Effector memory CD4-positive, alpha-beta T cell (primary cell): ENCODE data around the gene LIME1.

Source experiments
- DNase-seq, 3 donors: peaks; one replicate each; pipeline ENCODE4 v3.0.0-alpha.2; 2020
- H3K27ac ChIP-seq: 2 replicates; pipeline ENCODE4 v1.7.0; 2013; ENCODE audit warnings: mild to moderate bottlenecking, low read length, moderate library complexity; ENCODE audit not compliant: insufficient read depth, poor library complexity, severe bottlenecking
- H3K27me3 ChIP-seq: replicated peaks from 2 replicates; pipeline ENCODE4 v1.7.0; 2013; ENCODE audit warnings: mild to moderate bottlenecking, low read length; ENCODE audit not compliant: insufficient read depth, control insufficient read depth, poor library complexity, severe bottlenecking
- H3K36me3 ChIP-seq: 2 replicates; pipeline ENCODE4 v1.7.0; 2013; ENCODE audit warnings: mild to moderate bottlenecking, low read length, moderate library complexity; ENCODE audit not compliant: control insufficient read depth, insufficient read depth
- H3K4me1 ChIP-seq: 2 replicates; pipeline ENCODE4 v1.7.0; 2013; ENCODE audit warnings: low read length, mild to moderate bottlenecking; ENCODE audit not compliant: control insufficient read depth, insufficient read depth, poor library complexity, severe bottlenecking
- H3K4me3 ChIP-seq: 2 replicates; pipeline ENCODE4 v1.7.0; 2013; ENCODE audit warnings: low read length, low read depth, mild to moderate bottlenecking; ENCODE audit not compliant: insufficient read depth, poor library complexity, severe bottlenecking
- H3K9me3 ChIP-seq: 2 replicates; pipeline ENCODE4 v1.7.0; 2013; ENCODE audit warnings: mild to moderate bottlenecking, low read length, moderate library complexity; ENCODE audit not compliant: control insufficient read depth

Gene LIME1

GRCh38 chr20:63692436-63693082 is 43.9 kb upstream of the LIME1 start:
- DNase-seq: no peak
- Histone ChIP-seq H3K4me3 (no peak overlapping the region), H3K27me3 (no peaks in the 10 kb centered on the region), H3K4me1 (peaks cover 19% of the 10 kb centered on the region), H3K36me3 (peaks cover 8% of the 10 kb centered on the region), H3K27ac (no peak overlapping the region), H3K9me3 (no peaks in the 10 kb centered on the region)

- Histone ChIP-seq H3K27me3 (no peaks in the 10 kb centered on the region), H3K27ac (no peak overlapping the region), H3K9me3 (no peaks in the 10 kb centered on the region), H3K4me3 (no peak overlapping the region), H3K4me1 (peaks cover 16% of the 10 kb centered on the region), H3K36me3 (peaks cover 8% of the 10 kb centered on the region)
- DNase-seq: no peak
These were observed 43.3 kb upstream of the LIME1 start for GRCh38 chr20:63693083-63693732.

GRCh38 chr20:63693733-63694583 is 42.5 kb upstream of the LIME1 start:
- H3K36me3 ChIP-seq: peaks cover 8% of the 10 kb centered on the region
- no peak overlapping the region for H3K27ac ChIP-seq
- H3K27me3 ChIP-seq: no peaks in the 10 kb centered on the region
- no peak overlapping the region for H3K4me3 ChIP-seq
- DNase-seq: no peak
- peaks cover 21% of the 10 kb centered on the region for H3K4me1 ChIP-seq
- no peaks in the 10 kb centered on the region for H3K9me3 ChIP-seq

GRCh38 chr20:63694584-63695423 is 41.7 kb upstream of the LIME1 start:
- Histone ChIP-seq H3K4me3 (no peak overlapping the region), H3K9me3 (no peaks in the 10 kb centered on the region), H3K4me1 (peaks cover 22% of the 10 kb centered on the region), H3K27me3 (no peaks in the 10 kb centered on the region), H3K27ac (no peak overlapping the region), H3K36me3 (peaks cover 8% of the 10 kb centered on the region)
- DNase-seq: no peak

- peaks cover 22% of the 10 kb centered on the region for H3K4me1 ChIP-seq
- H3K36me3 ChIP-seq: peaks cover 8% of the 10 kb centered on the region
- H3K4me3 ChIP-seq: no peak overlapping the region
- no peak for DNase-seq
- H3K27me3 ChIP-seq: no peaks in the 10 kb centered on the region
- H3K27ac ChIP-seq: no peak overlapping the region
- H3K9me3 ChIP-seq: no peaks in the 10 kb centered on the region
These were observed 40.8 kb upstream of the LIME1 start for GRCh38 chr20:63695424-63696305.

- H3K27ac ChIP-seq: no peak overlapping the region
- no peak for DNase-seq
- no peak overlapping the region for H3K4me3 ChIP-seq
- no peaks in the 10 kb centered on the region for H3K27me3 ChIP-seq
- H3K4me1 ChIP-seq: peaks cover 27% of the 10 kb centered on the region
- no peaks in the 10 kb centered on the region for H3K9me3 ChIP-seq
- H3K36me3 ChIP-seq: peaks cover 8% of the 10 kb centered on the region
These were observed 40.2 kb upstream of the LIME1 start for GRCh38 chr20:63696306-63696627.

- Histone ChIP-seq H3K4me3 (peak within 1 kb of the TSS; percentile 37), H3K4me1 (peaks cover 32% of the 10 kb centered on the region), H3K27me3 (no peaks in the 10 kb centered on the region), H3K9me3 (no peaks in the 10 kb centered on the region), H3K36me3 (peaks cover 8% of the 10 kb centered on the region), H3K27ac (no peak within 1 kb of the TSS)
- DNase-seq: no peak
These were observed 39.7 kb upstream of the LIME1 start, which contains the start of gene TNFRSF6B for GRCh38 chr20:63696628-63697356. TNFRSF6B (plus strand) TSS chr20:63696652; CDS start chr20:63696768, 116 bp downstream.

GRCh38 chr20:63697357-63697867 is 39.1 kb upstream of the LIME1 start:
- no peak overlapping the region for H3K4me3 ChIP-seq
- no peak for DNase-seq

More at GRCh38 chr20:63697357-63697867, 39.1 kb upstream of the LIME1 start:
- Histone ChIP-seq H3K4me1 (peaks cover 36% of the 10 kb centered on the region), H3K9me3 (no peaks in the 10 kb centered on the region), H3K27ac (no peak overlapping the region), H3K36me3 (peaks cover 8% of the 10 kb centered on the region), H3K27me3 (no peaks in the 10 kb centered on the region)
